Thyroid gland (tissue), 4 donors: Measurements from ENCODE around the gene DENND1A. TPM values are rescaled to one million over a fixed set of nuclear protein-coding genes. Genes with fewer than 3 reads are reported as not detected.
"Not testable (repeated sequence)": the region's sequence is repeated elsewhere in the genome, so short reads cannot be mapped to it uniquely, and the experiment has no call there.

Source experiments
- DNase-seq, 2 donors: peaks; one replicate each; pipeline ENCODE4 v3.0.0-alpha.2; 2019
- H3K27ac ChIP-seq, 3 donors: fragments of 200-600 bp; sonication (generic); 1 replicate in 2 of 3; 2 replicates in 1 of 3; pipeline ENCODE4 v1.5.1; 2016 to 2019; ENCODE audit warnings: mild to moderate bottlenecking in 1 of 3, moderate library complexity in 1 of 3
- H3K27me3 ChIP-seq: fragments of 200-600 bp; sonication (generic); one replicate; pipeline ENCODE4 v1.5.1; 2019
- H3K36me3 ChIP-seq, 2 donors: fragments of 200-600 bp; sonication (generic); one replicate each; pipeline ENCODE4 v1.5.1; 2016 to 2019
- H3K4me1 ChIP-seq, 2 donors: fragments of 200-600 bp; sonication (generic); one replicate each; pipeline ENCODE4 v1.5.1; 2017 to 2019
- H3K4me3 ChIP-seq, 3 donors: fragments of 200-600 bp; sonication (generic); replicated peaks in 1 of 3; 1 replicate in 2 of 3; 2 replicates in 1 of 3; pipeline ENCODE4 v1.5.1; 2016; ENCODE audit warnings: mild to moderate bottlenecking in 1 of 3
- H3K9me3 ChIP-seq: fragments of 200-600 bp; sonication (generic); one replicate; pipeline ENCODE4 v1.5.1; 2017
- POLR2A ChIP-seq, 2 donors: fragments of 450-650 bp; IDR thresholded peaks; one replicate each; pipeline ENCODE4 v1.6.1; 2017; ENCODE audit warnings: antibody characterized with exemption in 2 of 2, mild to moderate bottlenecking in 2 of 2, moderate library complexity in 1 of 2
- WGBS, 2 donors: methylation state at CpG; one replicate each; pipeline ENCODE4 v1.1.5; 2017; 5-methylcytosine and 5-hydroxymethylcytosine counted together
- intact Hi-C: fragments of 100-400 bp; cut with DNase I; formaldehyde crosslinking; loops from one replicate; pipeline ENCODE4 v1.15.1; 2023
- total RNA-seq, 4 donors: library from RNA; depleted of rRNA; stranded (reverse); fragments of >200 nt; gene quantifications; one replicate each; pipeline ENCODE4 v1.2.3, GENCODE V29; 2016
- TF ChIP-seq, protein P1 (sequence below), 6 experiments: fragments of 200-600 bp in 3 of 6; fragments of 450-650 bp in 3 of 6; sonication (generic) in 3 of 6; IDR thresholded peaks; one replicate each; pipeline ENCODE4 v1.5.1; 2016 to 2019; ENCODE audit warnings: antibody characterized with exemption in 6 of 6, mild to moderate bottlenecking in 2 of 6, inconsistent platforms in 1 of 6, moderate library complexity in 1 of 6

DENND1A gene
- total RNA-seq, 4 donors from 2014 or later: 18.8 to 34.4 (median 28.2) TPM

DNA sequence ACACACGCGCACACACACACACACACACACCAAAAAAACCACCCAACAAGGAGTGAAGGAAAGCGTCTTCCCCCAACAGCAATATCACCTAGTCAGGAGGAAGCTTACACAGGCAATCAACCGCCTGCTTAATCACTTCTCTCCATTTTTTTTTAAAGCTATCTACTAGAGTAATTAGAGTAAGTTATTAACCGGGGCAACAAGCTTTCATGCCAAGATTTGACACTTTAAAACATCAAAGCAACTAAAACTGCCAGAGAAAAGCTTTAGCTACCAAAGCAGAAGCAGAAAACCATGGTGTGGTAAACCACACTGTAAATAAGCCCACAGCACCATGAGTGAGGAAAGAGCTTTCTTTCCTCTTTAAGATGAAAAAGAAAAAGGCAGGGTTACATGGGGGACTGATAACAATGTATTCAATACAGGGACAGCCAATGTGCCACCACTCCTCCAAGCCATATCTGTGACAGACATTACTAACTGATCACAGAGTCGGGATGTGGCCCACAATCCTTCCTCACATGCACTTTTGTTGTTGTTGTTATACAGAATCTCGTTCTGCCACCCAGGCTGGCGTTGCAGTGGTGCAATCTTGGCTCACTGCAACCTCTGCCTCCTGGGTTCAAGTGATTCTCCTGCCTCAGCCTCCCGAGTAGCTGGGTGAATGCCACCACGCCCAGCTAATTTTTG is 291.8 kb downstream of the DENND1A start:
- intact Hi-C loops: no loop called here
- no peak for TF ChIP-seq POLR2A (IDR thresholded peaks at IDR 0.05)
- Histone ChIP-seq H3K36me3 (no peaks in the 10 kb centered on the region), H3K9me3 (no peaks in the 10 kb centered on the region), H3K27ac (peak overlapping the region; percentile 29 to 60 (median 58)), H3K27me3 (no peaks in the 10 kb centered on the region), H3K4me1 (peaks cover 18 to 24% of the 10 kb centered on the region in 2 donors), H3K4me3 (no peak overlapping the region)
- 43 to 61% methylated on average over 10 of the region's 10 CpGs for WGBS, 2 donors
- DNase-seq: no peak

DNA sequence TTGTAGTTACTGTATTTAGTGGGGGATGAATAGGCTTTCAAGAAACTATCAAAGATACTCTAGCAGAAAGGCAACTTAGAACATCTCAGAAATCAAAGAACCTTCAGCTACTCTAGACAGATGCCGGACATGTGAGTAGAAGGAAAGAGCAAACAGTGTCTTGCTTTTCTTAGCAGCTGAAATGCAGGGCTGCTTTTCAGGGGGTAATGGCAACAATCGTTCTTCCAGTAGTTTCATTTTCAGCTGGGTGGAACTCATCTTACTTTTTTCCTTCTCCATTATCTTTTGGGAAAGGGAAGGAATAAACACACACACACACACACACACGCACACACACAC is 292.4 kb downstream of the DENND1A start:
- 23 to 27% methylated on average over 3 of the region's 3 CpGs for WGBS, 2 donors
- Histone ChIP-seq H3K4me3 (no peak overlapping the region), H3K27ac (peak overlapping the region; percentile 29 to 60 (median 58)), H3K36me3 (no peaks in the 10 kb centered on the region), H3K9me3 (no peaks in the 10 kb centered on the region), H3K27me3 (no peaks in the 10 kb centered on the region), H3K4me1 (peaks cover 14 to 20% of the 10 kb centered on the region in 2 donors)
- TF ChIP-seq, protein P1, sequence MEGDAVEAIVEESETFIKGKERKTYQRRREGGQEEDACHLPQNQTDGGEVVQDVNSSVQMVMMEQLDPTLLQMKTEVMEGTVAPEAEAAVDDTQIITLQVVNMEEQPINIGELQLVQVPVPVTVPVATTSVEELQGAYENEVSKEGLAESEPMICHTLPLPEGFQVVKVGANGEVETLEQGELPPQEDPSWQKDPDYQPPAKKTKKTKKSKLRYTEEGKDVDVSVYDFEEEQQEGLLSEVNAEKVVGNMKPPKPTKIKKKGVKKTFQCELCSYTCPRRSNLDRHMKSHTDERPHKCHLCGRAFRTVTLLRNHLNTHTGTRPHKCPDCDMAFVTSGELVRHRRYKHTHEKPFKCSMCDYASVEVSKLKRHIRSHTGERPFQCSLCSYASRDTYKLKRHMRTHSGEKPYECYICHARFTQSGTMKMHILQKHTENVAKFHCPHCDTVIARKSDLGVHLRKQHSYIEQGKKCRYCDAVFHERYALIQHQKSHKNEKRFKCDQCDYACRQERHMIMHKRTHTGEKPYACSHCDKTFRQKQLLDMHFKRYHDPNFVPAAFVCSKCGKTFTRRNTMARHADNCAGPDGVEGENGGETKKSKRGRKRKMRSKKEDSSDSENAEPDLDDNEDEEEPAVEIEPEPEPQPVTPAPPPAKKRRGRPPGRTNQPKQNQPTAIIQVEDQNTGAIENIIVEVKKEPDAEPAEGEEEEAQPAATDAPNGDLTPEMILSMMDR (IDR thresholded peaks at IDR 0.05): no peak
- TF ChIP-seq POLR2A (IDR thresholded peaks at IDR 0.05): no peak
- intact Hi-C loops: no loop called here
- DNase-seq: no peak

DNA sequence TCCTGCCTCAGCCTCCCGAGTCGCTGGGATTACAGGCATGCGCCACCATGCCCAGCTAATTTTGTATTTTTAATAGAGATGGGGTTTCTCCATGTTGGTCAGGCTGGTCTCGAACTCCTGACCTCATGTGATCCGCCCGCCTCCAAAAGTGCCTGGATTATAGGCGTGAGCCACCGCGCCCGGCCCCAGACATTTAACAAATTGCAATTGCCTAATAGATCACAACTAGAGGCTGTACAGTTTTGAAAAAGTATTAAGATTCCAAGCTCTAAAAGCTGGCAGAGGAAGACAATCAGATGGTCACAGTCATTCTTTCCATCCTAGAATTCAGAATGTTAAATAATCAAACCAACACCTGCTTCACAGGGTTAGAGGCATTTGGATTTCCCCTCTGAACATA is 293.1 kb downstream of the DENND1A start:
- H3K4me3 ChIP-seq, intact Hi-C loops, H3K9me3 ChIP-seq, H3K27me3 ChIP-seq, H3K36me3 ChIP-seq, DNase-seq: not testable (repeated sequence)
- Histone ChIP-seq H3K27ac (peak overlapping the region in 1 of 3 donors; percentile 60), H3K4me1 (peaks cover 11 to 16% of the 10 kb centered on the region in 2 donors)
- 97 to 99% methylated on average over 10 of the region's 10 CpGs for WGBS, 2 donors

DNA sequence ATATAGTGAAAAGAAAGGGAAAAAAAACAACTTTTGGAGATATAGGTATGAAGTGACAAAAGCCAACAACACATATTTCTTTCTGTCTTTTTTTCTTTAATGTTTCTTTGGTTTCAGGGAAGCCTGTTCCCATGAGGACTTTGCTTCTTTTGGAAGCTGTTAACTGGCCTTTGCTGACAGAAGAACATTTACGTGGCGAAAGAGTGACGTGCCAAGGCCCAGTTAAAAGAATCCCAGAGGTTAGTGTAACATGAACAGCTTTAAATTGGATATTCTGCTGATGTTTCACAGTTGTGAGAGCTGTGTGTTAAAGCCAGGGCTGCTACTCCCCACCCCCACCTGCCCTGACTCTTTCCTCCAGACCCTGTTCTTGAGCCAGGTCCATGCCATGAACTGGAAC is 298.1 kb downstream of the DENND1A start:
- WGBS, 2 donors: 83 to 91% methylated on average over 3 of the region's 3 CpGs

DNA sequence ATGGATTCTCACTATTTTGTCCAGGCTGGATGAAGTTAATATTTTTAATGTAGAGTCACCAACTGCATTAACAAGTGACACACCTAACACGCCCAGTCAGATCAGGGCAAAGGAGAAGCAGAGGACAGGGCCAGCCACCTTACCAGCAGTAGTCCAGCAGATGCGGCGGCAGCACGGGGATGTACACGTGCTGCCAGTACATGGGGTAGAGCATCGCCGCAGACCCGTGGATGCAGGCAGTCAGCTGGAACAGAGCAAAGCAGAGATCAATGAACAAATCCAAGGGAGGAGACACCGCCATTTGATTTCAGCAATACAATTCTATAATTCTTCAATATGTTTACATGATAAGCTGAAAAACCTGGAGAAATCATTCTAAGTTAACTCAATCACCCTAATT is 299.7 kb downstream of the DENND1A start:
- no peak for DNase-seq
- 95 to 97% methylated on average over 9 of the region's 9 CpGs for WGBS, 2 donors
- no peaks in the 10 kb centered on the region for H3K27me3 ChIP-seq
- H3K4me1 ChIP-seq: no peaks in the 10 kb centered on the region
- no peak overlapping the region for H3K4me3 ChIP-seq
- no peak overlapping the region for H3K27ac ChIP-seq
- H3K9me3 ChIP-seq: no peaks in the 10 kb centered on the region
- intact Hi-C loops: no loop called here
- TF ChIP-seq, protein P1 (IDR thresholded peaks at IDR 0.05): no peak
- TF ChIP-seq POLR2A (IDR thresholded peaks at IDR 0.05): no peak
- peaks cover 6 to 8% of the 10 kb centered on the region in 2 donors for H3K36me3 ChIP-seq

More for the DNA sequence above, 298.1 kb downstream of the DENND1A start:
- Histone ChIP-seq H3K27me3 (no peaks in the 10 kb centered on the region), H3K36me3 (peaks cover 6 to 8% of the 10 kb centered on the region in 2 donors), H3K27ac (no peak overlapping the region), H3K4me3 (no peak overlapping the region), H3K4me1 (no peaks in the 10 kb centered on the region), H3K9me3 (no peaks in the 10 kb centered on the region)
- no peak for DNase-seq
- TF ChIP-seq POLR2A (IDR thresholded peaks at IDR 0.05): no peak
- TF ChIP-seq, protein P1 (IDR thresholded peaks at IDR 0.05): no peak
- intact Hi-C loops: no loop called here

DNA sequence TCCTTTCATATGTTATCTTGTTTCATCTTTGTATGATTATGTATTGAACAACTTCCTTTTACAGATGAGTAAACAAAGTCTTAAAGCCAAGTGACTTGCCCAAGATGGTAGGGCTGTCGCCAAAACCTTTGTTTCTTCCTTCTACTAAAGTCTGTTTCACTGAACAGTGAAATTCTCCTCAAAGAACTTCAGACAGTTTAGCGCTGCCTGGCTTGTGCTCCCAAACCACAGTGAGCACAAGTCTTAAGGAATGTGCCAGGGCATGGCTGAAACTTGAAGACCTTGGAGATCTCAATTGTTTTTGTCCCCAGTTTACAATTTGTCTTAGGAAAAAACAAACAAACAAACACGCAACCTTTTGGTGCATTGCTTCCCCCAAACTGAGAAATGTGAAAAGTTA is 300.4 kb downstream of the DENND1A start:
- no peak for DNase-seq
- intact Hi-C loops: no loop called here
- H3K4me1 ChIP-seq: no peaks in the 10 kb centered on the region
- no peaks in the 10 kb centered on the region for H3K9me3 ChIP-seq
- 97 to 98% methylated on average over 3 of the region's 3 CpGs for WGBS, 2 donors
- no peaks in the 10 kb centered on the region for H3K27me3 ChIP-seq
- no peak overlapping the region for H3K27ac ChIP-seq
- H3K36me3 ChIP-seq: peaks cover 6 to 8% of the 10 kb centered on the region in 2 donors
- H3K4me3 ChIP-seq: no peak overlapping the region
- TF ChIP-seq, protein P1 (IDR thresholded peaks at IDR 0.05): no peak
- no peak for TF ChIP-seq POLR2A (IDR thresholded peaks at IDR 0.05)
